A673 (cell line): ENCODE measurements around the gene CDK5RAP2.

Source experiments
- EZH2 ChIP-seq: fragments of 200-600 bp; sonication (generic); IDR thresholded peaks from 2 replicates; pipeline ENCODE4 v1.6.1; 2017; ENCODE audit warnings: borderline replicate concordance, low read depth, mild to moderate bottlenecking, mixed read lengths, antibody characterized with exemption, low read length; ENCODE audit not compliant: poor library complexity, severe bottlenecking
- TF ChIP-seq, protein P1 (sequence below): fragments of 300-800, 200-600 bp; sonication (generic); conservative IDR thresholded peaks from 2 replicates; pipeline ENCODE4 v1.5.1; 2017; ENCODE audit warnings: low read depth, mild to moderate bottlenecking, antibody characterized with exemption, low read length, moderate library complexity, mixed read lengths

DNA sequence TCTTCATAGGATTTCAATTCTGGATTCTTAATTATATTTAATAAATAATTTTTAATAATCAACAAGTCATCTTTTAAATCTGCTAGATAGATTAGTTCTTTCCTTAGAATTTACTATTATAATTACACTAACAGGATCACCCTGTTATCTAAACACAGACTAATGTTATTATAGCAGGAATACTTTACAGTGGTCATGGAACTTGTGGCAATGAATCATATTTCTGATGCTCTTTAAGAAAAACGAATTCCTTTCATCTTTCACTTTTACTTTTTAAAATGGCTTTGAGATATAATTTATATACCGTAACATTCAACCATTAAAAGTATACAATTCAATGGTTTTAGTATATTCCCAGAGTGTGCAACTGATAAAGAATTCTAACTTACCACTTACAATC is 29.7 kb upstream of the CDK5RAP2 start:
- TF ChIP-seq, protein P1, sequence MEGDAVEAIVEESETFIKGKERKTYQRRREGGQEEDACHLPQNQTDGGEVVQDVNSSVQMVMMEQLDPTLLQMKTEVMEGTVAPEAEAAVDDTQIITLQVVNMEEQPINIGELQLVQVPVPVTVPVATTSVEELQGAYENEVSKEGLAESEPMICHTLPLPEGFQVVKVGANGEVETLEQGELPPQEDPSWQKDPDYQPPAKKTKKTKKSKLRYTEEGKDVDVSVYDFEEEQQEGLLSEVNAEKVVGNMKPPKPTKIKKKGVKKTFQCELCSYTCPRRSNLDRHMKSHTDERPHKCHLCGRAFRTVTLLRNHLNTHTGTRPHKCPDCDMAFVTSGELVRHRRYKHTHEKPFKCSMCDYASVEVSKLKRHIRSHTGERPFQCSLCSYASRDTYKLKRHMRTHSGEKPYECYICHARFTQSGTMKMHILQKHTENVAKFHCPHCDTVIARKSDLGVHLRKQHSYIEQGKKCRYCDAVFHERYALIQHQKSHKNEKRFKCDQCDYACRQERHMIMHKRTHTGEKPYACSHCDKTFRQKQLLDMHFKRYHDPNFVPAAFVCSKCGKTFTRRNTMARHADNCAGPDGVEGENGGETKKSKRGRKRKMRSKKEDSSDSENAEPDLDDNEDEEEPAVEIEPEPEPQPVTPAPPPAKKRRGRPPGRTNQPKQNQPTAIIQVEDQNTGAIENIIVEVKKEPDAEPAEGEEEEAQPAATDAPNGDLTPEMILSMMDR: no peak
- no peak for TF ChIP-seq EZH2
